ENCODE results near the gene CASP2. TPM values are rescaled to one million over a fixed set of nuclear protein-coding genes. Genes with fewer than 3 reads are reported as not detected.

Gene CASP2
- total RNA-seq, 6 donors from 2014 or later, result 9.1 to 34.8 (median 24.3) TPM

GRCh38 chr7:143347950-143348349 is 59.8 kb downstream of the CASP2 start:
- DNase-seq (no peak), ATAC-seq (ENCODE audit: low FRiP score in 2 of 2) (no peak)
- Histone ChIP-seq H3K27me3 (no peaks in the 10 kb centered on the region), H3K4me3 (no peak overlapping the region), H3K36me3 (no peaks in the 10 kb centered on the region), H3K27ac (no peak overlapping the region), H3K4me1 (peaks cover 0 to 11% (median 6%) of the 10 kb centered on the region in 4 donors), H3K9me3 (no peaks in the 10 kb centered on the region)
- TF ChIP-seq POLR2A (IDR thresholded peaks at IDR 0.05) (no peak), CTCF (IDR thresholded peaks at IDR 0.05) (no peak), POLR2AphosphoS5 (IDR thresholded peaks at IDR 0.05) (no peak), EP300 (IDR thresholded peaks at IDR 0.05) (no peak)
- WGBS, 2 donors, result 59 to 62% methylated on average over 5 of the region's 5 CpGs

GRCh38 chr7:143351060-143351459 is 62.9 kb downstream of the CASP2 start:
- H3K4me3 ChIP-seq, result no peak overlapping the region
- no peak for DNase-seq

GRCh38 chr7:143351574-143351973 is 63.4 kb downstream of the CASP2 start:
- no peak for DNase-seq
- TF ChIP-seq POLR2A (IDR thresholded peaks at IDR 0.05) (no peak), POLR2AphosphoS5 (IDR thresholded peaks at IDR 0.05) (no peak), CTCF (IDR thresholded peaks at IDR 0.05) (no peak), EP300 (IDR thresholded peaks at IDR 0.05) (no peak)
- H3K27ac ChIP-seq, result no peak overlapping the region
- H3K36me3 ChIP-seq, result no peaks in the 10 kb centered on the region
- ATAC-seq (ENCODE audit: low FRiP score in 2 of 2), result no peak
- H3K27me3 ChIP-seq, result no peaks in the 10 kb centered on the region
- no peaks in the 10 kb centered on the region for H3K9me3 ChIP-seq
- no peak overlapping the region for H3K4me3 ChIP-seq
- 90% methylated on average over 7 to 9 of the region's 9 CpGs for WGBS, 2 donors
- no peaks in the 10 kb centered on the region for H3K4me1 ChIP-seq

More at GRCh38 chr7:143351060-143351459, 62.9 kb downstream of the CASP2 start:
- ATAC-seq (ENCODE audit: low FRiP score in 2 of 2), result no peak
- Histone ChIP-seq H3K36me3 (no peaks in the 10 kb centered on the region), H3K4me1 (no peaks in the 10 kb centered on the region), H3K27me3 (no peaks in the 10 kb centered on the region), H3K27ac (no peak overlapping the region), H3K9me3 (no peaks in the 10 kb centered on the region)
- WGBS, 2 donors, result 67 to 68% methylated on average over 5 of the region's 5 CpGs
- TF ChIP-seq EP300 (IDR thresholded peaks at IDR 0.05), result no peak
- TF ChIP-seq POLR2A (IDR thresholded peaks at IDR 0.05), result no peak
- no peak for TF ChIP-seq POLR2AphosphoS5 (IDR thresholded peaks at IDR 0.05)
- TF ChIP-seq CTCF (IDR thresholded peaks at IDR 0.05), result no peak

GRCh38 chr7:143352531-143353002 is 64.4 kb downstream of the CASP2 start:
- Histone ChIP-seq H3K4me3 (no peak overlapping the region), H3K36me3 (no peaks in the 10 kb centered on the region), H3K27ac (no peak overlapping the region), H3K4me1 (no peaks in the 10 kb centered on the region), H3K9me3 (no peaks in the 10 kb centered on the region), H3K27me3 (no peaks in the 10 kb centered on the region)
- 76 to 89% methylated on average over 7 to 11 of the region's 11 CpGs for WGBS, 2 donors
- DNase-seq (no peak), ATAC-seq (ENCODE audit: low FRiP score in 2 of 2) (no peak)
- TF ChIP-seq POLR2AphosphoS5 (IDR thresholded peaks at IDR 0.05), result no peak
- TF ChIP-seq CTCF (IDR thresholded peaks at IDR 0.05), result no peak
- TF ChIP-seq POLR2A (IDR thresholded peaks at IDR 0.05), result no peak
- no peak for TF ChIP-seq EP300 (IDR thresholded peaks at IDR 0.05)

- H3K9me3 ChIP-seq, result no peaks in the 10 kb centered on the region
- no peak overlapping the region for H3K27ac ChIP-seq
- TF ChIP-seq CTCF (IDR thresholded peaks at IDR 0.05) (no peak), POLR2A (IDR thresholded peaks at IDR 0.05) (no peak), EP300 (IDR thresholded peaks at IDR 0.05) (no peak), POLR2AphosphoS5 (IDR thresholded peaks at IDR 0.05) (no peak)
- no peaks in the 10 kb centered on the region for H3K4me1 ChIP-seq
- no peaks in the 10 kb centered on the region for H3K36me3 ChIP-seq
- no peak for ATAC-seq (ENCODE audit: low FRiP score in 2 of 2)
- DNase-seq, result no peak
- no peak overlapping the region for H3K4me3 ChIP-seq
- H3K27me3 ChIP-seq, result no peaks in the 10 kb centered on the region
- 88 to 94% methylated on average over 8 of the region's 8 CpGs for WGBS, 2 donors
These were observed 66.2 kb downstream of the CASP2 start for GRCh38 chr7:143354376-143354775.
